SK-N-SH (cell line): ENCODE measurements around the gene CAPZA2. TPM values are rescaled to one million over a fixed set of nuclear protein-coding genes. Genes with fewer than 3 reads are reported as not detected.

Experiments used
- CTCF ChIA-PET: fragments of 300-600, 350-600 bp; formaldehyde crosslinking; extraction: SDS; loops from one replicate; lab custom pipeline; 2021; lab: Yijun Ruan, JAX
- POLR2A ChIA-PET: fragments of 350-600 bp; sonication (Branson Sonifier 250); formaldehyde crosslinking; extraction: SDS; loops from one replicate; lab custom pipeline; 2020; ENCODE audit warnings: antibody characterized with exemption, inconsistent platforms; lab: Yijun Ruan, JAX
- DNase-seq: peaks from one replicate; pipeline ENCODE4 v3.0.0; 2012
- H2AFZ ChIP-seq: fragments of 200-600 bp; sonication (generic); 2 replicates; pipeline ENCODE4 v1.8.1; 2016; ENCODE audit warnings: antibody characterized with exemption, mild to moderate bottlenecking, low read depth
- H3F3A ChIP-seq: fragments of 200-600 bp; sonication (generic); replicated peaks from 2 replicates; pipeline ENCODE3; 2016; ENCODE audit warnings: antibody characterized with exemption, mild to moderate bottlenecking; ENCODE audit not compliant: insufficient read depth
- H3K27ac ChIP-seq, 2 experiments: fragments of 200-500 bp in 1 of 2; fragments of 200-600 bp in 1 of 2; sonication (Bioruptor generic) in 1 of 2; sonication (generic), shearing (Covaris generic) in 1 of 2; 2 replicates each; pipeline versions ENCODE4 v1.5.1 to v1.6.1; 2014 to 2016; ENCODE audit warnings: low read depth in 2 of 2, inconsistent platforms in 1 of 2, low read length in 1 of 2, mild to moderate bottlenecking in 1 of 2, mixed read lengths in 1 of 2
- H3K27me3 ChIP-seq: fragments of 200-600 bp; sonication (generic), shearing (Covaris generic); 2 replicates; pipeline ENCODE4 v1.6.1; 2016; ENCODE audit warnings: mixed run types; ENCODE audit not compliant: insufficient read depth
- H3K36me3 ChIP-seq, 2 experiments: fragments of 200-500 bp in 1 of 2; fragments of 200-600 bp in 1 of 2; sonication (Bioruptor generic) in 1 of 2; sonication (generic) in 1 of 2; replicated peaks in 1 of 2; 2 replicates each; pipeline versions ENCODE3 to v1.5.1; 2014 to 2016; ENCODE audit warnings: low read length in 1 of 2, mild to moderate bottlenecking in 1 of 2; ENCODE audit not compliant: insufficient read depth in 2 of 2, control insufficient read depth in 1 of 2
- H3K4me1 ChIP-seq, 2 experiments: fragments of 200-500 bp in 1 of 2; fragments of 200-600 bp in 1 of 2; sonication (Bioruptor generic) in 1 of 2; sonication (generic), shearing (Covaris generic) in 1 of 2; 2 replicates each; pipeline versions ENCODE4 v1.5.1 to v1.6.1; 2014 to 2016; ENCODE audit warnings: low read depth in 1 of 2, low read length in 1 of 2, mixed run types in 1 of 2; ENCODE audit not compliant: insufficient read depth in 2 of 2, control insufficient read depth in 1 of 2
- H3K4me2 ChIP-seq: fragments of 200-600 bp; sonication (generic), shearing (Covaris generic); 2 replicates; pipeline ENCODE4 v1.6.1; 2017; ENCODE audit warnings: mixed run types
- H3K4me3 ChIP-seq, 2 experiments: fragments of 200-500 bp in 1 of 2; fragments of 200-600 bp in 1 of 2; sonication (Bioruptor generic) in 1 of 2; sonication (generic), shearing (Covaris generic) in 1 of 2; 2 replicates each; pipeline versions ENCODE4 v1.5.1 to v1.8.1; 2014 to 2016; ENCODE audit warnings: low read depth in 2 of 2, inconsistent platforms in 1 of 2, low read length in 1 of 2, mild to moderate bottlenecking in 1 of 2, mixed read lengths in 1 of 2, moderate library complexity in 1 of 2
- H3K79me2 ChIP-seq: fragments of 200-600 bp; sonication (generic); 2 replicates; pipeline ENCODE4 v1.8.1; 2017; ENCODE audit warnings: mild to moderate bottlenecking; ENCODE audit not compliant: insufficient read depth
- H3K9ac ChIP-seq: fragments of 200-600 bp; sonication (generic); 2 replicates; pipeline ENCODE4 v1.6.1; 2017; ENCODE audit warnings: mixed run types
- H3K9me2 ChIP-seq: fragments of 200-600 bp; sonication (generic); 2 replicates; pipeline ENCODE4 v1.6.1; 2017; ENCODE audit warnings: mixed run types
- H3K9me3 ChIP-seq: fragments of 200-600 bp; sonication (generic); 2 replicates; pipeline ENCODE4 v1.6.1; 2017; ENCODE audit warnings: mixed run types, mild to moderate bottlenecking, moderate library complexity
- H4K20me1 ChIP-seq: fragments of 200-600 bp; sonication (generic); 2 replicates; pipeline ENCODE4 v1.6.1; 2017; ENCODE audit warnings: mild to moderate bottlenecking, mixed run types; ENCODE audit not compliant: insufficient read depth
- CHD2 ChIP-seq: fragments of 150-350 bp; IDR thresholded peaks from 2 replicates; pipeline ENCODE4 v1.6.1; 2018; ENCODE audit warnings: low read length; ENCODE audit not compliant: partially characterized antibody
- ELF1 ChIP-seq: IDR thresholded peaks from 2 replicates; pipeline ENCODE4 v1.4.0; 2012
- EZH2phosphoT487 ChIP-seq: fragments of 200-600 bp; sonication (generic); IDR thresholded peaks from 2 replicates; pipeline ENCODE4 v1.6.1; 2017; ENCODE audit warnings: low read depth, mixed run types, mild to moderate bottlenecking, antibody characterized with exemption, moderate library complexity, borderline replicate concordance
- FOSL2 ChIP-seq: IDR thresholded peaks from 2 replicates; pipeline ENCODE4 v1.4.0; 2012; ENCODE audit warnings: low read depth, mild to moderate bottlenecking, moderate library complexity, borderline replicate concordance
- FOXJ3 ChIP-seq: sonication (generic); formaldehyde crosslinking; IDR thresholded peaks from 2 replicates; pipeline ENCODE4 v1.5.1; 2020; ENCODE audit warnings: mild to moderate bottlenecking, missing genetic modification reagents
- GABPA ChIP-seq: IDR thresholded peaks from 2 replicates; pipeline ENCODE4 v1.4.0; 2012; ENCODE audit warnings: low read depth, mild to moderate bottlenecking
- JUND ChIP-seq: IDR thresholded peaks from 2 replicates; pipeline ENCODE4 v1.4.0; 2012
- NFIC ChIP-seq: IDR thresholded peaks from 2 replicates; pipeline ENCODE4 v1.4.0; 2012; ENCODE audit warnings: borderline replicate concordance
- NRF1 ChIP-seq: IDR thresholded peaks from 2 replicates; pipeline ENCODE4 v1.6.1; 2012; ENCODE audit warnings: low read depth, mild to moderate bottlenecking, low read length
- RAD21 ChIP-seq: IDR thresholded peaks from 2 replicates; pipeline ENCODE4 v1.6.1; 2012; ENCODE audit warnings: mild to moderate bottlenecking, low read length
- RCOR1 ChIP-seq: fragments of 150-350 bp; IDR thresholded peaks from 2 replicates; pipeline ENCODE4 v1.6.1; 2017; ENCODE audit warnings: antibody characterized with exemption, low read length
- REST ChIP-seq: IDR thresholded peaks from 2 replicates; pipeline ENCODE4 v1.6.1; 2012; ENCODE audit warnings: mild to moderate bottlenecking, low read depth, low read length, moderate library complexity
- RXRA ChIP-seq: IDR thresholded peaks from 2 replicates; pipeline ENCODE4 v1.4.0; 2012; ENCODE audit warnings: low read depth, mild to moderate bottlenecking, borderline replicate concordance
- SMC3 ChIP-seq: IDR thresholded peaks from 2 replicates; pipeline ENCODE4 v1.6.1; 2012; ENCODE audit warnings: low read depth, low read length, improper control_type of control experiment
- TAF1 ChIP-seq: IDR thresholded peaks from 2 replicates; pipeline ENCODE4 v1.6.1; 2012; ENCODE audit warnings: low read depth, mild to moderate bottlenecking, low read length, moderate library complexity, borderline replicate concordance
- TCF12 ChIP-seq: IDR thresholded peaks from 2 replicates; pipeline ENCODE4 v1.4.0; 2012
- USF1 ChIP-seq: IDR thresholded peaks from 2 replicates; pipeline ENCODE4 v1.4.0; 2012; ENCODE audit warnings: low read depth, borderline replicate concordance
- WGBS: methylation state at CpG from one replicate; pipeline ENCODE4 v1.1.6; 2017; ENCODE audit warnings: low lambda C conversion rate; 5-methylcytosine and 5-hydroxymethylcytosine counted together
- polyA plus RNA-seq, 3 experiments: library from polyadenylated mRNA; depleted of rRNA; stranded (reverse); fragments of >200 nt; gene quantifications; 2 replicates each; pipeline ENCODE4 v1.2.3, GENCODE V29; 2012

Gene CAPZA2
- polyA plus RNA-seq, 1 of the 3 experiments (the other 2 are of a cell fraction): 44.6 TPM

GRCh38 chr7:116897661-116898060 is 35.3 kb downstream of the CAPZA2 start:
- Histone ChIP-seq H3F3A (peaks cover 4% of the 10 kb centered on the region), H3K4me3 (no peak overlapping the region), H3K4me2 (no peak overlapping the region), H4K20me1 (peaks cover 3% of the 10 kb centered on the region; the same call in 1 of the 2 replicates), H3K79me2 (peaks cover 39% of the 10 kb centered on the region), H3K9me2 (no peaks in the 10 kb centered on the region), H3K4me1 (no peaks in the 10 kb centered on the region), H3K27ac (no peak overlapping the region), H3K36me3 (peaks cover 65 to 71% of the 10 kb centered on the region in 2 experiments), H3K27me3 (no peaks in the 10 kb centered on the region), H2AFZ (no peak overlapping the region), H3K9ac (no peak overlapping the region), H3K9me3 (no peaks in the 10 kb centered on the region)
- ChIA-PET POLR2A (no interaction called here), CTCF (interaction anchor here (0.6 to 2.5 kb wide), 5 partner anchors 9 to 306 kb away, joined by 3 to 8 read pairs (median 3); no protein-coding TSS in a partner anchor)
- WGBS: 97% methylated on average over 4 of the region's 4 CpGs
- no peak for DNase-seq
- TF ChIP-seq NRF1 (no peak), REST (no peak), TCF12 (no peak), JUND (no peak), NFIC (no peak), GABPA (no peak), RCOR1 (no peak), ELF1 (no peak), SMC3 (no peak), EZH2phosphoT487 (no peak), FOXJ3 (CRISPR knock-in tag) (no peak), USF1 (no peak), TAF1 (no peak), FOSL2 (no peak), CHD2 (no peak), RXRA (no peak), RAD21 (no peak)
